B cell (primary cell): ENCODE data around the gene DLG2. TPM values are rescaled to one million over a fixed set of nuclear protein-coding genes. Genes with fewer than 3 reads are reported as not detected.

ENCODE experiments used
- ATAC-seq: fragments of 200-7000 bp; cut with Tn5 transposase; one replicate; pipeline ENCODE4 v1.10.0; 2021; ENCODE audit warnings: low read depth, mild to moderate bottlenecking, moderate number of reproducible peaks, moderate library complexity
- CTCF ChIA-PET: fragments of 350-600 bp; sonication (Branson Sonifier 250); formaldehyde crosslinking; loops from one replicate; lab custom pipeline; 2021; ENCODE audit warnings: antibody characterized with exemption, inconsistent platforms; lab: Charles Lee
- POLR2A ChIA-PET: fragments of 350-600 bp; sonication (Branson Sonifier 250); formaldehyde crosslinking; loops from one replicate; lab custom pipeline; 2021; ENCODE audit warnings: antibody characterized with exemption; lab: Charles Lee
- DNase-seq: peaks from one replicate; pipeline ENCODE4 v3.0.0; 2013
- H2AFZ ChIP-seq: 2 replicates; pipeline ENCODE4 v1.6.1; 2012; ENCODE audit warnings: mild to moderate bottlenecking, low read depth, low read length; ENCODE audit not compliant: insufficient read depth, poor library complexity, severe bottlenecking
- H3K27ac ChIP-seq, 2 donors: 1 replicate in 1 of 2; 2 replicates in 1 of 2; pipeline ENCODE4 v1.5.1; 2012 to 2013; ENCODE audit warnings: low read length in 2 of 2, mild to moderate bottlenecking in 2 of 2, moderate library complexity in 1 of 2
- H3K27me3 ChIP-seq, 4 experiments: fragments of 200-600 bp in 1 of 4; sonication (generic) in 1 of 4; replicated peaks in 1 of 4; 1 replicate in 2 of 4; 2 replicates in 2 of 4; pipeline versions ENCODE4 v1.6.1 to v1.7.0; 2013 to 2016; ENCODE audit warnings: low read length in 3 of 4, mild to moderate bottlenecking in 2 of 4, mixed read lengths in 1 of 4, moderate library complexity in 1 of 4; ENCODE audit not compliant: insufficient read depth in 4 of 4, control insufficient read depth in 3 of 4; ENCODE audit errors: control extremely low read depth in 1 of 4
- H3K36me3 ChIP-seq, 2 experiments: replicated peaks in 1 of 2; 1 replicate in 1 of 2; 2 replicates in 1 of 2; pipeline versions ENCODE4 v1.6.1 to v1.7.1; 2013; ENCODE audit warnings: low read length in 1 of 2; ENCODE audit not compliant: insufficient read depth in 2 of 2, control insufficient read depth in 1 of 2; ENCODE audit errors: control extremely low read depth in 1 of 2, extremely low read depth in 1 of 2
- H3K4me1 ChIP-seq, 2 donors: fragments of 200-600 bp in 1 of 2; sonication (generic) in 1 of 2; 1 replicate in 1 of 2; 2 replicates in 1 of 2; pipeline versions ENCODE4 v1.5.1 to v1.6.1; 2013 to 2017; ENCODE audit warnings: low read length in 2 of 2; ENCODE audit not compliant: control insufficient read depth in 2 of 2, insufficient read depth in 2 of 2
- H3K4me2 ChIP-seq: replicated peaks from 2 replicates; pipeline ENCODE3; 2012; ENCODE audit warnings: mild to moderate bottlenecking, low read depth, low read length; ENCODE audit not compliant: poor library complexity, severe bottlenecking
- H3K4me3 ChIP-seq, 5 experiments: fragments of 200-600 bp in 1 of 5; sonication (generic) in 1 of 5; 1 replicate in 3 of 5; 2 replicates in 2 of 5; pipeline versions ENCODE4 v1.5.1 to v1.7.0; 2011 to 2016; ENCODE audit warnings: low read length in 4 of 5, mild to moderate bottlenecking in 4 of 5, low read depth in 2 of 5, control low read depth in 1 of 5, moderate library complexity in 1 of 5; ENCODE audit not compliant: insufficient read depth in 1 of 5; ENCODE audit errors: control extremely low read depth in 1 of 5, extremely low read depth in 1 of 5
- H3K79me2 ChIP-seq: fragments of 200-600 bp; sonication (generic); one replicate; pipeline ENCODE4 v1.6.0; 2016; ENCODE audit warnings: low read length; ENCODE audit not compliant: control insufficient read depth, insufficient read depth
- H3K9ac ChIP-seq: fragments of 200-600 bp; sonication (generic); 2 replicates; pipeline ENCODE4 v1.6.1; 2017; ENCODE audit warnings: mild to moderate bottlenecking, low read length, moderate library complexity
- H3K9me3 ChIP-seq, 3 donors: one replicate each; pipeline versions ENCODE4 v1.6.1 to v1.7.1; 2013; ENCODE audit warnings: low read length in 2 of 3; ENCODE audit not compliant: control insufficient read depth in 2 of 3, insufficient read depth in 1 of 3; ENCODE audit errors: control extremely low read depth in 1 of 3
- H4K20me1 ChIP-seq: 2 replicates; pipeline ENCODE4 v1.6.0; 2012; ENCODE audit warnings: mild to moderate bottlenecking, low read length; ENCODE audit not compliant: insufficient read depth, control insufficient read depth, poor library complexity, severe bottlenecking
- H3K27ac Mint-ChIP-seq: one replicate; pipeline ENCODE4 v1.8.0; 2021; ENCODE audit warnings: mixed read lengths
- H3K27me3 Mint-ChIP-seq: one replicate; pipeline ENCODE4 v1.8.0; 2021; ENCODE audit warnings: mixed read lengths
- H3K4me1 Mint-ChIP-seq: one replicate; pipeline ENCODE4 v1.8.0; 2021; ENCODE audit warnings: mixed read lengths
- H3K4me3 Mint-ChIP-seq: one replicate; pipeline ENCODE4 v1.8.0; 2021; ENCODE audit warnings: mixed read lengths
- H3K9me3 Mint-ChIP-seq: one replicate; pipeline ENCODE4 v1.8.0; 2022; ENCODE audit warnings: mixed read lengths; ENCODE audit not compliant: insufficient read depth
- CTCF ChIP-seq: fragments of 200-600 bp; IDR thresholded peaks from one replicate; pipeline ENCODE4 v1.8.0; 2022; ENCODE audit warnings: antibody characterized with exemption, mild to moderate bottlenecking
- EZH2 ChIP-seq: IDR thresholded peaks from 2 replicates; pipeline ENCODE4 v1.6.1; 2012; ENCODE audit warnings: borderline replicate concordance, low read depth, mild to moderate bottlenecking, moderate library complexity, low read length; ENCODE audit not compliant: insufficient read depth, poor library complexity, severe bottlenecking
- WGBS: methylation state at CpG from one replicate; pipeline ENCODE4 v1.1.5; 2013; ENCODE audit warnings: missing lambda C conversion rate; ENCODE audit not compliant: insufficient coverage; 5-methylcytosine and 5-hydroxymethylcytosine counted together
- intact Hi-C: fragments of 100-400 bp; cut with micrococcal nuclease; formaldehyde crosslinking; loops from one replicate; pipeline ENCODE4 v1.10.0; 2022
- polyA plus RNA-seq: library from polyadenylated mRNA; depleted of rRNA; stranded (reverse); fragments of >200 nt; gene quantifications from 2 replicates; pipeline ENCODE4 v1.2.3, GENCODE V29; 2012
- total RNA-seq, 2 donors: library from RNA; stranded (reverse); fragments of 120-200 nt in 1 of 2; gene quantifications; 1 replicate in 1 of 2; 2 replicates in 1 of 2; pipeline versions ENCODE4 v1.2.3 to v1.2.4, GENCODE V29; 2013 to 2022

Gene DLG2
- total and polyA plus RNA-seq, 2 donors (not counting 1 experiment from before 2014, with no cell fraction given) = 0.54 to 5.4 TPM

- no peak overlapping the region for H3K9ac ChIP-seq
- POLR2A ChIA-PET = no interaction called here
- CTCF ChIA-PET = no interaction called here
Observed at GRCh38 chr11:84069048-84069447, 1558.1 kb downstream of the DLG2 start.

GRCh38 chr11:84061726-84062125 is 1565.4 kb downstream of the DLG2 start:
- no peaks in the 10 kb centered on the region for H3K27me3 ChIP-seq
- H2AFZ ChIP-seq = no peak overlapping the region
- intact Hi-C loops = no loop called here
- H3K9ac ChIP-seq = no peak overlapping the region
- ChIA-PET POLR2A (no interaction called here), CTCF (no interaction called here)
- no peak overlapping the region for H3K4me3 ChIP-seq
- no peak overlapping the region for H3K4me2 ChIP-seq
- no peaks in the 10 kb centered on the region for H4K20me1 ChIP-seq
- H3K9me3 ChIP-seq = no peaks in the 10 kb centered on the region
- no peaks in the 10 kb centered on the region for H3K27me3 Mint-ChIP-seq
- no peak overlapping the region for H3K27ac Mint-ChIP-seq
- H3K4me3 Mint-ChIP-seq = no peak overlapping the region
- H3K36me3 ChIP-seq = no peaks in the 10 kb centered on the region
- no peaks in the 10 kb centered on the region for H3K79me2 ChIP-seq
- H3K27ac ChIP-seq = no peak overlapping the region
- no peaks in the 10 kb centered on the region for H3K4me1 ChIP-seq
- H3K4me1 Mint-ChIP-seq = no peaks in the 10 kb centered on the region
- no peak for TF ChIP-seq EZH2
- TF ChIP-seq CTCF = no peak
- DNase-seq (no peak), ATAC-seq (no peak)
- no CpG with 5 or more reads among the region's 1 CpG for WGBS
- no peaks in the 10 kb centered on the region for H3K9me3 Mint-ChIP-seq

More at GRCh38 chr11:84069048-84069447, 1558.1 kb downstream of the DLG2 start:
- Histone ChIP-seq H3K4me1 (no peaks in the 10 kb centered on the region), H3K4me3 (no peak overlapping the region), H3K27ac (no peak overlapping the region), H2AFZ (no peak overlapping the region), H3K27me3 (no peaks in the 10 kb centered on the region), H3K79me2 (no peaks in the 10 kb centered on the region), H3K9me3 (peaks cover 0 to 8% (median 0%) of the 10 kb centered on the region in 3 donors), H3K36me3 (no peaks in the 10 kb centered on the region), H4K20me1 (no peaks in the 10 kb centered on the region), H3K4me2 (no peak overlapping the region)
- Mint-ChIP-seq H3K4me1 (no peaks in the 10 kb centered on the region), H3K27me3 (no peaks in the 10 kb centered on the region), H3K27ac (no peak overlapping the region), H3K9me3 (no peaks in the 10 kb centered on the region), H3K4me3 (no peak overlapping the region)
- intact Hi-C loops = no loop called here
- DNase-seq (no peak), ATAC-seq (no peak)
- no peak for TF ChIP-seq EZH2
- TF ChIP-seq CTCF = no peak
- WGBS = no CpG with 5 or more reads among the region's 1 CpG
